ENCODE measurements around the gene HGS. TPM values are rescaled to one million over a fixed set of nuclear protein-coding genes. Genes with fewer than 3 reads are reported as not detected.

The HGS gene
- total and polyA plus RNA-seq, 2 of the 13 experiments (the other 11 are each of a cell fraction or from before 2014, with no cell fraction given), result 73.3 to 78.1 TPM

- TF ChIP-seq HMGXB4 (CRISPR knock-in tag; IDR thresholded peaks at IDR 0.05; ENCODE audit: borderline replicate concordance in 1 of 2, low read depth in 1 of 2) (0 out of 4 replicates have a peak, but pooled peaks of 1 of the 2 experiments have one; percentile 27), FUBP1 (CRISPR knock-in tag; IDR thresholded peaks at IDR 0.05; ENCODE audit: borderline replicate concordance) (no peak), ZNF235 (CRISPR knock-in tag; IDR thresholded peaks at IDR 0.05; ENCODE audit: borderline replicate concordance) (no peak), NFRKB (IDR thresholded peaks at IDR 0.05) (no peak), RBM39 (IDR thresholded peaks at IDR 0.05; ENCODE audit: low read depth, low read length, poor library complexity, severe bottlenecking) (peak; percentile 35), SCMH1 (CRISPR knock-in tag; IDR thresholded peaks at IDR 0.05; ENCODE audit: borderline replicate concordance) (no peak), HIVEP1 (CRISPR knock-in tag; IDR thresholded peaks at IDR 0.05) (no peak), ZNF251 (CRISPR knock-in tag; IDR thresholded peaks at IDR 0.05) (no peak), TRAFD1 (CRISPR knock-in tag; IDR thresholded peaks at IDR 0.05; ENCODE audit: borderline replicate concordance) (no peak), CAMTA2 (CRISPR knock-in tag; IDR thresholded peaks at IDR 0.05; ENCODE audit: borderline replicate concordance) (no peak), ZBTB46 (CRISPR knock-in tag; IDR thresholded peaks at IDR 0.05; ENCODE audit: borderline replicate concordance) (no peak), TEF (CRISPR knock-in tag; IDR thresholded peaks at IDR 0.05) (no peak), AKNA (CRISPR knock-in tag; IDR thresholded peaks at IDR 0.05; ENCODE audit: borderline replicate concordance) (no peak)
Measured at GRCh38 chr17:81652906-81653771, 30.7 kb upstream of the HGS start (continued).
